ENCODE results near the gene PLA2G4E.

DNA sequence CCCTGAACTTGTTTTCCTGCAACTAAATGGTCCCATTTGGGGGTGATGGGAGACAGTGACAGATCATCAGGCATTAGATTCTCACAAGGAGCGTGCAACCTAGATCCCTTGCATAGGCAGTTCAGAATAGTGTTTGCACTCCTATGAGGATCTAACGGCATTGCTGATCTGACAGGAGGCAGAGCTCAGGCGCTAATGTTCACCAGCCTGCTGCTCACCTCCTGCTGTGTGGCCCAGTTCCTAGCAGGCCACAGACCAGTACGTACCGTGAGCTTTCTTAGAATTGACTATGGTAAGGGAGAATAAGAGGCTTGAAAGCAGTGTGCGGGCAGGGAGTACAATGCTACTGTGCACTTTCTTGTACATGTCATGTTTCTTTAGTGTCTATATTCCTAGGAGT is 17.6 kb upstream of the PLA2G4E start:
- no peak for TF ChIP-seq POLR2A (IDR thresholded peaks at IDR 0.05)
- TF ChIP-seq, protein P1, sequence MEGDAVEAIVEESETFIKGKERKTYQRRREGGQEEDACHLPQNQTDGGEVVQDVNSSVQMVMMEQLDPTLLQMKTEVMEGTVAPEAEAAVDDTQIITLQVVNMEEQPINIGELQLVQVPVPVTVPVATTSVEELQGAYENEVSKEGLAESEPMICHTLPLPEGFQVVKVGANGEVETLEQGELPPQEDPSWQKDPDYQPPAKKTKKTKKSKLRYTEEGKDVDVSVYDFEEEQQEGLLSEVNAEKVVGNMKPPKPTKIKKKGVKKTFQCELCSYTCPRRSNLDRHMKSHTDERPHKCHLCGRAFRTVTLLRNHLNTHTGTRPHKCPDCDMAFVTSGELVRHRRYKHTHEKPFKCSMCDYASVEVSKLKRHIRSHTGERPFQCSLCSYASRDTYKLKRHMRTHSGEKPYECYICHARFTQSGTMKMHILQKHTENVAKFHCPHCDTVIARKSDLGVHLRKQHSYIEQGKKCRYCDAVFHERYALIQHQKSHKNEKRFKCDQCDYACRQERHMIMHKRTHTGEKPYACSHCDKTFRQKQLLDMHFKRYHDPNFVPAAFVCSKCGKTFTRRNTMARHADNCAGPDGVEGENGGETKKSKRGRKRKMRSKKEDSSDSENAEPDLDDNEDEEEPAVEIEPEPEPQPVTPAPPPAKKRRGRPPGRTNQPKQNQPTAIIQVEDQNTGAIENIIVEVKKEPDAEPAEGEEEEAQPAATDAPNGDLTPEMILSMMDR (IDR thresholded peaks at IDR 0.05), result no peak
